HCT116 (cell line): ENCODE measurements around the gene GTF3C4. TPM values are rescaled to one million over a fixed set of nuclear protein-coding genes. Genes with fewer than 3 reads are reported as not detected.

Experiments used
- ATAC-seq: fragments of 200-7000 bp; cut with Tn5 transposase; 2 replicates; pipeline ENCODE4 v1.9.1; 2020; ENCODE audit warnings: mild to moderate bottlenecking, moderate library complexity
- BruUV-seq: library from RNA; stranded (reverse); fragments of 400-500 nt; replicated peaks from 2 replicates; lab custom pipeline; 2021; lab: Mats Ljungman, UMichigan
- CTCF ChIA-PET: fragments of 300-600 bp; sonication (Branson Sonifier 250); formaldehyde crosslinking; loops from one replicate; lab custom pipeline; 2021; ENCODE audit warnings: antibody characterized with exemption; lab: Charles Lee
- POLR2A ChIA-PET: fragments of 300-600, 350-600 bp; sonication (Branson Sonifier 250); formaldehyde crosslinking; loops from one replicate; lab custom pipeline; 2021; ENCODE audit warnings: antibody characterized with exemption; lab: Charles Lee
- RAD21 ChIA-PET, 2 experiments: fragments of 300-600 bp; sonication (Branson Sonifier 250); formaldehyde crosslinking; loops; one replicate each; lab custom pipeline; 2023; ENCODE audit warnings: low total read pairs in 2 of 2; ENCODE audit not compliant: uncharacterized antibody in 2 of 2, unreplicated experiment in 2 of 2, low non-redundant PET in 1 of 2; lab: Charles Lee
- DNase-seq: peaks from one replicate; pipeline ENCODE4 v3.0.0-alpha.2; 2010; ENCODE audit warnings: low read depth, low spot score
- H2AFZ ChIP-seq: fragments of 200-600 bp; shearing (Covaris generic), sonication (generic); 2 replicates; pipeline ENCODE4 v1.6.1; 2017; ENCODE audit warnings: low read depth, mixed run types, mixed read lengths, antibody characterized with exemption, low read length; ENCODE audit not compliant: poor library complexity, severe bottlenecking
- H3K27ac ChIP-seq: 2 replicates; pipeline ENCODE4 v1.5.1; 2012; ENCODE audit warnings: low read depth, low read length
- H3K27me3 ChIP-seq: fragments of 200-600 bp; sonication (generic); 2 replicates; pipeline ENCODE4 v1.6.1; 2016; ENCODE audit warnings: mixed run types, low read length, mixed read lengths; ENCODE audit not compliant: insufficient read depth
- H3K36me3 ChIP-seq, 2 experiments: fragments of 200-500 bp in 1 of 2; fragments of 200-600 bp in 1 of 2; sonication (Bioruptor generic) in 1 of 2; sonication (generic) in 1 of 2; 2 replicates each; pipeline versions ENCODE4 v1.5.1 to v1.6.1; 2014 to 2016; ENCODE audit warnings: low read length in 2 of 2, inconsistent platforms in 1 of 2, mixed read lengths in 1 of 2, mixed run types in 1 of 2; ENCODE audit not compliant: insufficient read depth in 2 of 2, control insufficient read depth in 1 of 2
- H3K4me1 ChIP-seq, 2 experiments: fragments of 200-600 bp in 1 of 2; sonication (generic) in 1 of 2; 2 replicates each; pipeline versions ENCODE4 v1.5.1 to v1.6.1; 2012 to 2017; ENCODE audit warnings: low read length in 2 of 2, inconsistent platforms in 1 of 2, mild to moderate bottlenecking in 1 of 2, mixed read lengths in 1 of 2, mixed run types in 1 of 2, moderate library complexity in 1 of 2; ENCODE audit not compliant: insufficient read depth in 2 of 2, control insufficient read depth in 1 of 2
- H3K4me2 ChIP-seq: fragments of 200-600 bp; sonication (generic); 2 replicates; pipeline ENCODE4 v1.6.1; 2017; ENCODE audit warnings: mixed run types, low read length, mixed read lengths
- H3K4me3 ChIP-seq, 2 experiments: fragments of 200-600 bp in 1 of 2; sonication (generic) in 1 of 2; replicated peaks in 1 of 2; 2 replicates each; pipeline ENCODE4 v1.5.1; 2011 to 2016; ENCODE audit warnings: low read length in 2 of 2, control low read depth in 1 of 2, low read depth in 1 of 2, mild to moderate bottlenecking in 1 of 2, mixed read lengths in 1 of 2, mixed run types in 1 of 2
- H3K79me2 ChIP-seq: fragments of 200-600 bp; sonication (generic); 2 replicates; pipeline ENCODE4 v1.6.1; 2017; ENCODE audit warnings: mild to moderate bottlenecking, mixed run types, low read length, moderate library complexity, mixed read lengths; ENCODE audit not compliant: insufficient read depth
- H3K9ac ChIP-seq: fragments of 200-600 bp; sonication (generic); 2 replicates; pipeline ENCODE4 v1.6.1; 2016; ENCODE audit warnings: low read length, mixed read lengths
- H3K9me2 ChIP-seq: fragments of 200-600 bp; sonication (generic), shearing (Covaris generic); 2 replicates; pipeline ENCODE4 v1.6.1; 2017; ENCODE audit warnings: mixed run types, mild to moderate bottlenecking, moderate library complexity; ENCODE audit not compliant: insufficient read depth
- H3K9me3 ChIP-seq, 2 experiments: fragments of 200-500 bp in 1 of 2; fragments of 200-600 bp in 1 of 2; sonication (Bioruptor generic) in 1 of 2; sonication (generic) in 1 of 2; 2 replicates each; pipeline ENCODE4 v1.6.1; 2014 to 2017; ENCODE audit warnings: low read length in 2 of 2, mixed read lengths in 2 of 2, inconsistent platforms in 1 of 2, low read depth in 1 of 2, mild to moderate bottlenecking in 1 of 2, mixed run types in 1 of 2, moderate library complexity in 1 of 2; ENCODE audit not compliant: control insufficient read depth in 1 of 2, insufficient read depth in 1 of 2
- H4K20me1 ChIP-seq: fragments of 200-600 bp; sonication (generic), shearing (Covaris generic); 2 replicates; pipeline ENCODE4 v1.6.1; 2017; ENCODE audit warnings: mixed run types, mild to moderate bottlenecking, moderate library complexity; ENCODE audit not compliant: insufficient read depth
- ATF3 ChIP-seq: IDR thresholded peaks from 2 replicates; pipeline ENCODE4 v1.6.1; 2012
- CEBPB ChIP-seq: IDR thresholded peaks from 2 replicates; pipeline ENCODE4 v1.6.1; 2012; ENCODE audit warnings: low read depth
- ELF1 ChIP-seq: IDR thresholded peaks from 2 replicates; pipeline ENCODE4 v1.6.1; 2012; ENCODE audit warnings: low read depth, borderline replicate concordance
- EZH2 ChIP-seq: fragments of 200-600 bp; sonication (generic); IDR thresholded peaks from 2 replicates; pipeline ENCODE4 v1.6.1; 2017; ENCODE audit warnings: antibody characterized with exemption, mixed run types
- POLR2A ChIP-seq: IDR thresholded peaks from 2 replicates; pipeline ENCODE4 v1.7.0; 2011; ENCODE audit warnings: borderline replicate concordance; ENCODE audit not compliant: insufficient read depth, insufficient read length; ENCODE audit errors: extremely low read depth
- POLR2AphosphoS5 ChIP-seq: IDR thresholded peaks from 2 replicates; pipeline ENCODE4 v1.6.1; 2011; ENCODE audit warnings: mild to moderate bottlenecking, low read depth, low read length, moderate library complexity
- SIN3A ChIP-seq: IDR thresholded peaks from 2 replicates; pipeline ENCODE4 v1.6.1; 2012; ENCODE audit warnings: low read depth
- SRF ChIP-seq: IDR thresholded peaks from 2 replicates; pipeline ENCODE4 v1.6.1; 2012; ENCODE audit warnings: low read depth
- TCF7L2 ChIP-seq: IDR thresholded peaks from 2 replicates; pipeline ENCODE4 v1.7.0; 2011; ENCODE audit warnings: borderline replicate concordance, inconsistent platforms; ENCODE audit not compliant: insufficient read depth, insufficient read length; ENCODE audit errors: extremely low read depth
- YY1 ChIP-seq: IDR thresholded peaks from 2 replicates; pipeline ENCODE4 v1.6.1; 2011; ENCODE audit warnings: low read length, low read depth, moderate library complexity, mild to moderate bottlenecking; ENCODE audit not compliant: insufficient replicate concordance; ENCODE audit errors: extremely low read depth
- intact Hi-C: fragments of 100-400 bp; cut with micrococcal nuclease; formaldehyde crosslinking; loops from 2 replicates; pipeline ENCODE4 v1.10.0; 2022
- total RNA-seq: library from RNA; stranded (reverse); gene quantifications from one replicate; pipeline ENCODE4 v1.2.1, GENCODE V29; 2021; ENCODE audit not compliant: unreplicated experiment
- TF ChIP-seq, protein P1 (sequence below): IDR thresholded peaks from 2 replicates; pipeline ENCODE4 v1.6.1; 2012; ENCODE audit warnings: low read depth

GTF3C4 gene
- total RNA-seq, 1 experiment from 2014 or later, result 26.4 TPM

DNA sequence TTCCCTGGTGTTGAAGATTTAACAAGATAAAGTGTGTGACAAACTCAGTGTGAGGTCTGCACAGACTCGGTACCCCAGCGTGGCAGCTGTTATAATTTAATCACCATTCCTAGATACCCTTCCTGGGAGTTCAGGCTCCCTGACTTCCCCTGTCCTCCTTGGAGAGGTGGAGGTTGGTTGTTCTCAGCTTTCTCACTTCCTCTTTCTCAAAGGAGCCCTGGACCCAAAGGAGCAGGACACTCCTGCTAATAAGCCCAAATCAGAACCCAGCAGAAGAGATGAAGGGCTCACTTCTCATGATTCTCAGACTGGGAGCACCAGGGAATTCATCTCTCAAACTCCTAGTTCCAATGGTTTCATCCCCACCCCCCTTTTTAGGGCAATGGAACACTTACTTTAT lies 58.2 kb downstream of the GTF3C4 start:
- Histone ChIP-seq H3K9me2 (no peaks in the 10 kb centered on the region), H3K9ac (no peak overlapping the region), H3K9me3 (no peaks in the 10 kb centered on the region), H3K4me3 (no peak overlapping the region), H2AFZ (no peak overlapping the region), H3K27me3 (peaks cover 14% of the 10 kb centered on the region; the same call in 1 of the 2 replicates), H3K36me3 (no peaks in the 10 kb centered on the region), H3K27ac (no peak overlapping the region), H3K4me1 (no peaks in the 10 kb centered on the region), H3K4me2 (no peak overlapping the region), H3K79me2 (no peaks in the 10 kb centered on the region), H4K20me1 (no peaks in the 10 kb centered on the region)
- intact Hi-C loops, result no loop called here
- ATAC-seq, result no peak
- CTCF ChIA-PET, result no interaction called here
- no TSS peak for BruUV-seq
- RAD21 ChIA-PET, result no interaction called here
- no peak for TF ChIP-seq POLR2A
- no peak for TF ChIP-seq POLR2AphosphoS5
- TF ChIP-seq YY1, result no peak
- TF ChIP-seq CEBPB, result no peak
- TF ChIP-seq SIN3A, result no peak
- TF ChIP-seq ATF3, result no peak
- no peak for TF ChIP-seq TCF7L2
- TF ChIP-seq, protein P1, sequence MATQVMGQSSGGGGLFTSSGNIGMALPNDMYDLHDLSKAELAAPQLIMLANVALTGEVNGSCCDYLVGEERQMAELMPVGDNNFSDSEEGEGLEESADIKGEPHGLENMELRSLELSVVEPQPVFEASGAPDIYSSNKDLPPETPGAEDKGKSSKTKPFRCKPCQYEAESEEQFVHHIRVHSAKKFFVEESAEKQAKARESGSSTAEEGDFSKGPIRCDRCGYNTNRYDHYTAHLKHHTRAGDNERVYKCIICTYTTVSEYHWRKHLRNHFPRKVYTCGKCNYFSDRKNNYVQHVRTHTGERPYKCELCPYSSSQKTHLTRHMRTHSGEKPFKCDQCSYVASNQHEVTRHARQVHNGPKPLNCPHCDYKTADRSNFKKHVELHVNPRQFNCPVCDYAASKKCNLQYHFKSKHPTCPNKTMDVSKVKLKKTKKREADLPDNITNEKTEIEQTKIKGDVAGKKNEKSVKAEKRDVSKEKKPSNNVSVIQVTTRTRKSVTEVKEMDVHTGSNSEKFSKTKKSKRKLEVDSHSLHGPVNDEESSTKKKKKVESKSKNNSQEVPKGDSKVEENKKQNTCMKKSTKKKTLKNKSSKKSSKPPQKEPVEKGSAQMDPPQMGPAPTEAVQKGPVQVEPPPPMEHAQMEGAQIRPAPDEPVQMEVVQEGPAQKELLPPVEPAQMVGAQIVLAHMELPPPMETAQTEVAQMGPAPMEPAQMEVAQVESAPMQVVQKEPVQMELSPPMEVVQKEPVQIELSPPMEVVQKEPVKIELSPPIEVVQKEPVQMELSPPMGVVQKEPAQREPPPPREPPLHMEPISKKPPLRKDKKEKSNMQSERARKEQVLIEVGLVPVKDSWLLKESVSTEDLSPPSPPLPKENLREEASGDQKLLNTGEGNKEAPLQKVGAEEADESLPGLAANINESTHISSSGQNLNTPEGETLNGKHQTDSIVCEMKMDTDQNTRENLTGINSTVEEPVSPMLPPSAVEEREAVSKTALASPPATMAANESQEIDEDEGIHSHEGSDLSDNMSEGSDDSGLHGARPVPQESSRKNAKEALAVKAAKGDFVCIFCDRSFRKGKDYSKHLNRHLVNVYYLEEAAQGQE, result no peak
- no peak for TF ChIP-seq EZH2
- no peak for TF ChIP-seq ELF1
- no peak for TF ChIP-seq SRF
- POLR2A ChIA-PET, result no interaction called here
- DNase-seq, result no peak
